NB4 (cell line): ENCODE measurements around the gene MAD1L1.
"Not testable (repeated sequence)": the region's sequence is repeated elsewhere in the genome, so short reads cannot be mapped to it uniquely, and the experiment has no call there.

Experiments used
- DNase-seq: peaks from one replicate; pipeline ENCODE4 v3.0.0; 2010; ENCODE audit warnings: low read depth
- H3K4me3 ChIP-seq: one replicate; pipeline ENCODE4 v1.5.1; 2011; ENCODE audit warnings: mild to moderate bottlenecking, low read depth, low read length, moderate library complexity
- CTCF ChIP-seq: IDR thresholded peaks from one replicate; pipeline ENCODE4 v1.5.1; 2012; ENCODE audit warnings: low read depth, low read length
- MAX ChIP-seq: IDR thresholded peaks from 2 replicates; pipeline ENCODE4 v1.6.1; 2011; ENCODE audit warnings: low read depth, low read length
- MYC ChIP-seq: IDR thresholded peaks from 2 replicates; pipeline ENCODE4 v1.6.1; 2011; ENCODE audit warnings: low read depth, low read length
- POLR2A ChIP-seq: IDR thresholded peaks from 2 replicates; pipeline ENCODE4 v1.6.1; 2011; ENCODE audit warnings: mild to moderate bottlenecking; ENCODE audit not compliant: insufficient read length; ENCODE audit errors: extremely low read depth

Gene MAD1L1

GRCh38 chr7:2165239-2165609, 67.5 kb downstream of the MAD1L1 start:
- no peak for DNase-seq
- H3K4me3 ChIP-seq = no peak overlapping the region
- no peak for TF ChIP-seq POLR2A
- no peak for TF ChIP-seq CTCF

- no peak for TF ChIP-seq POLR2A
- TF ChIP-seq CTCF = no peak
- TF ChIP-seq MYC = no peak
- no peak for TF ChIP-seq MAX
- DNase-seq = no peak
- no peak overlapping the region for H3K4me3 ChIP-seq
Measured at GRCh38 chr7:2164646-2165045, 68.1 kb downstream of the MAD1L1 start.

GRCh38 chr7:2163600-2164555, 68.9 kb downstream of the MAD1L1 start:
- TF ChIP-seq POLR2A = no peak
- no peak for TF ChIP-seq MYC
- DNase-seq = no peak
- H3K4me3 ChIP-seq = no peak overlapping the region

GRCh38 chr7:2162959-2163358, 69.8 kb downstream of the MAD1L1 start:
- no peak for DNase-seq
- no peak for TF ChIP-seq CTCF
- TF ChIP-seq MAX = no peak
- TF ChIP-seq POLR2A = no peak
- TF ChIP-seq MYC = no peak
- H3K4me3 ChIP-seq = no peak overlapping the region

GRCh38 chr7:2162004-2162902, 70.5 kb downstream of the MAD1L1 start:
- H3K4me3 ChIP-seq, DNase-seq: not testable (repeated sequence)

- DNase-seq = no peak
- no peak for TF ChIP-seq CTCF
- no peak for TF ChIP-seq MAX
- TF ChIP-seq POLR2A = no peak
- TF ChIP-seq MYC = no peak
- H3K4me3 ChIP-seq = no peak overlapping the region
Measured at GRCh38 chr7:2159176-2159520, 73.6 kb downstream of the MAD1L1 start.
